ENCODE data around the gene RUNX2.

GRCh38 chr6:45364466-45364865 lies 36.3 kb downstream of the RUNX2 start:
- TF ChIP-seq CTCF (IDR thresholded peaks at IDR 0.05) (no peak), POLR2A (IDR thresholded peaks at IDR 0.05) (no peak)
